ENCODE measurements around the gene KRTAP9-8. TPM values are rescaled to one million over a fixed set of nuclear protein-coding genes. Genes with fewer than 3 reads are reported as not detected.
"Not testable (repeated sequence)": the region's sequence is repeated elsewhere in the genome, so short reads cannot be mapped to it uniquely, and the experiment has no call there.

Gene KRTAP9-8, protein sequence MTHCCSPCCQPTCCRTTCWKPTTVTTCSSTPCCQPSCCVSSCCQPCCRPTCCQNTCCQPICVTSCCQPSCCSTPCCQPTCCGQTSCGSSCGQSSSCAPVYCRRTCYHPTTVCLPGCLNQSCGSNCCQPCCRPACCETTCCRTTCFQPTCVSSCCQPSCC
- not detected in 2 replicates for total RNA-seq (2014; rRNA removed; shearing (Covaris generic))
- polyA plus RNA-seq (2016; fragmentation: Nextera tagmentation; extraction: Ambion mirVana), result not detected in 2 replicates

DNA sequence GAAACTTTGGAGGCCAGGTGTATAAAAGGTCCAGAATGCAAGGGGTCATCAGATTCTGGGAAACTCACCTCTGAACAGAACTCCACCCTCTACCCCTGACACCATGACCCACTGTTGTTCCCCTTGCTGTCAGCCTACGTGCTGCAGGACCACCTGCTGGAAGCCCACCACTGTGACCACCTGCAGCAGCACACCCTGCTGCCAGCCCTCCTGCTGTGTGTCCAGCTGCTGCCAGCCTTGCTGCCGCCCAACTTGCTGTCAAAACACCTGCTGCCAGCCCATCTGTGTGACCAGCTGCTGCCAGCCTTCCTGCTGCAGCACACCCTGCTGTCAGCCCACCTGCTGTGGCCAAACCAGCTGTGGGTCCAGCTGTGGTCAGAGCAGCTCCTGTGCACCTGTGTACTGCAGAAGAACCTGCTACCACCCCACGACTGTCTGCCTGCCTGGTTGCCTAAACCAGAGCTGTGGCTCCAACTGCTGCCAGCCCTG is at the start of gene KRTAP9-8:
KRTAP9-8 (plus strand) TSS at position 51 of the 489 bp plus-strand sequence; CDS start at position 104, 53 bp downstream.
- H3K27ac ChIP-seq; H4K20me1 ChIP-seq (ENCODE audit: insufficient read depth); DNase-seq; H3K79me2 ChIP-seq (ENCODE audit: insufficient read depth); H3K27me3 ChIP-seq (replicated peaks; ENCODE audit: insufficient read depth); H2AFZ ChIP-seq; H3K9ac ChIP-seq; H3K4me2 ChIP-seq (ENCODE audit: unreplicated experiment); in situ Hi-C loops (cut with MboI); H3K9me2 ChIP-seq (ENCODE audit: insufficient read depth); H3K4me1 ChIP-seq (ENCODE audit: insufficient read depth); H3K9me3 ChIP-seq (ENCODE audit: low read depth); H3K4me3 ChIP-seq; H3F3A ChIP-seq (ENCODE audit: insufficient read depth); H3K36me3 ChIP-seq (ENCODE audit: low read depth): not testable (repeated sequence)
- 23 to 51% methylated on average over 2 to 3 of the region's 3 CpGs for WGBS, 2 experiments (ENCODE audit: low coverage in 1 of 2, low lambda C conversion rate in 2 of 2, missing lambda C conversion rate in 2 of 2)

DNA sequence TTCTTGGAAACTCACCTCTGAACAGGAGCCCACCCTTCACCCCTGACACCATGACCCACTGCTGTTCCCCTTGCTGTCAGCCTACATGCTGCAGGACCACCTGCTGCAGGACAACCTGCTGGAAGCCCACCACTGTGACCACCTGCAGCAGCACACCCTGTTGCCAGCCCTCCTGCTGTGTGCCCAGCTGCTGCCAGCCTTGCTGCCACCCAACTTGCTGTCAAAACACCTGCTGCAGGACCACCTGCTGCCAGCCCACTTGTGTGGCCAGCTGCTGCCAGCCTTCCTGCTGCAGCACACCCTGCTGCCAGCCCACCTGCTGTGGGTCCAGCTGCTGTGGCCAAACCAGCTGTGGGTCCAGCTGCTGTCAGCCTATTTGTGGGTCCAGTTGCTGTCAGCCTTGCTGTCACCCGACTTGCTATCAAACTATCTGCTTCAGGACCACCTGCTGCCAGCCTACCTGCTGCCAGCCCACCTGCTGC is 47.9 kb upstream of the KRTAP9-8 start, which contains the start of gene KRTAP9-1:
KRTAP9-1 (plus strand) TSS at position 51 of the 482 bp plus-strand sequence; CDS start at position 51, 0 bp downstream.
- in situ Hi-C loops (cut with MboI); H4K20me1 ChIP-seq (ENCODE audit: insufficient read depth); H2AFZ ChIP-seq; H3K4me3 ChIP-seq; DNase-seq; H3K36me3 ChIP-seq (ENCODE audit: low read depth); H3K27ac ChIP-seq; H3K9me3 ChIP-seq (ENCODE audit: low read depth); H3K4me1 ChIP-seq (ENCODE audit: insufficient read depth); H3F3A ChIP-seq (ENCODE audit: insufficient read depth); H3K4me2 ChIP-seq (ENCODE audit: unreplicated experiment); H3K79me2 ChIP-seq (ENCODE audit: insufficient read depth); H3K9ac ChIP-seq; H3K9me2 ChIP-seq (ENCODE audit: insufficient read depth); H3K27me3 ChIP-seq (replicated peaks; ENCODE audit: insufficient read depth): not testable (repeated sequence)
- 67 to 91% methylated on average over 1 of the region's 1 CpG for WGBS, 2 experiments (ENCODE audit: low coverage in 1 of 2, low lambda C conversion rate in 2 of 2, missing lambda C conversion rate in 2 of 2)

DNA sequence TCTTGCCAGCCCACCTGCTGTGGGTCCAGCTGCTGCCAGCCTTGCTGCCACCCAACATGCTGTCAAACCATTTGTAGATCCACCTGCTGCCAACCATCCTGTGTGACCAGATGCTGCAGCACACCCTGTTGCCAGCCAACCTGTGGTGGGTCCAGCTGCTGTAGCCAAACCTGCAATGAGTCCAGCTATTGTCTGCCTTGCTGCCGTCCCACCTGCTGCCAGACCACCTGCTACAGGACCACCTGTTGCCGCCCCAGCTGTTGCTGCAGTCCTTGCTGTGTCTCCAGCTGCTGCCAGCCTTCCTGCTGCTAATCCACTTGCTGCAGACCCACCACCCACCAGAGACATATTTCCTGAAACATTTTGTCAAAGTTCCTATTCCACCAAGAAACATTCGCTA is 47.5 kb upstream of the KRTAP9-8 start:
- H3F3A ChIP-seq (ENCODE audit: insufficient read depth), result no peaks in the 10 kb centered on the region
- no peaks in the 10 kb centered on the region for H3K36me3 ChIP-seq (ENCODE audit: low read depth)
- no peaks in the 10 kb centered on the region for H3K4me1 ChIP-seq (ENCODE audit: insufficient read depth)
- in situ Hi-C loops (cut with MboI), result no loop called here
- H3K79me2 ChIP-seq (ENCODE audit: insufficient read depth), result no peaks in the 10 kb centered on the region
- H3K4me3 ChIP-seq, result no peak overlapping the region
- H3K27ac ChIP-seq, result no peak overlapping the region
- no peak for TF ChIP-seq EZH2 (IDR thresholded peaks at IDR 0.05; ENCODE audit: insufficient read depth, poor library complexity, severe bottlenecking)
- H3K4me2 ChIP-seq (ENCODE audit: unreplicated experiment), result no peak overlapping the region
- DNase-seq, result no peak
- H4K20me1 ChIP-seq (ENCODE audit: insufficient read depth), result no peaks in the 10 kb centered on the region
- H3K9me2 ChIP-seq (ENCODE audit: insufficient read depth), result no peaks in the 10 kb centered on the region
- no peak overlapping the region for H3K9ac ChIP-seq
- H3K9me3 ChIP-seq (ENCODE audit: low read depth), result no peaks in the 10 kb centered on the region
- 69 to 80% methylated on average over 3 of the region's 3 CpGs for WGBS, 2 experiments (ENCODE audit: low coverage in 1 of 2, low lambda C conversion rate in 2 of 2, missing lambda C conversion rate in 2 of 2)
- H2AFZ ChIP-seq, result no peak overlapping the region
- H3K27me3 ChIP-seq (replicated peaks; ENCODE audit: insufficient read depth), result no peaks in the 10 kb centered on the region

GRCh38 chr17:41196068-41196467 is 41.7 kb upstream of the KRTAP9-8 start:
- no peak overlapping the region for H3K4me2 ChIP-seq (ENCODE audit: unreplicated experiment)
- no peak overlapping the region for H3K27ac ChIP-seq
- no peak overlapping the region for H3K9ac ChIP-seq
- no peaks in the 10 kb centered on the region for H3K9me3 ChIP-seq (ENCODE audit: low read depth)
- no peaks in the 10 kb centered on the region for H4K20me1 ChIP-seq (ENCODE audit: insufficient read depth)
- H2AFZ ChIP-seq, result no peak overlapping the region
- no peaks in the 10 kb centered on the region for H3F3A ChIP-seq (ENCODE audit: insufficient read depth)
- H3K36me3 ChIP-seq (ENCODE audit: low read depth), result no peaks in the 10 kb centered on the region
- no peaks in the 10 kb centered on the region for H3K9me2 ChIP-seq (ENCODE audit: insufficient read depth)
- DNase-seq, result no peak
- no peaks in the 10 kb centered on the region for H3K79me2 ChIP-seq (ENCODE audit: insufficient read depth)
- no peak overlapping the region for H3K4me3 ChIP-seq
- 52 to 62% methylated on average over 1 of the region's 1 CpG for WGBS, 2 experiments (ENCODE audit: low coverage in 1 of 2, low lambda C conversion rate in 2 of 2, missing lambda C conversion rate in 2 of 2)
- no peaks in the 10 kb centered on the region for H3K27me3 ChIP-seq (replicated peaks; ENCODE audit: insufficient read depth)
- no peaks in the 10 kb centered on the region for H3K4me1 ChIP-seq (ENCODE audit: insufficient read depth)
- TF ChIP-seq EZH2 (IDR thresholded peaks at IDR 0.05; ENCODE audit: insufficient read depth, poor library complexity, severe bottlenecking) (no peak), EZH2phosphoT487 (IDR thresholded peaks at IDR 0.05; ENCODE audit: insufficient read depth, low read depth) (no peak)
- in situ Hi-C loops (cut with MboI), result no loop called here
